GM19239 (cell line): ENCODE results near the gene LRRC8D.

Source experiments
- DNase-seq: peaks from one replicate; pipeline ENCODE4 v3.0.0; 2011; ENCODE audit warnings: low spot score; ENCODE audit not compliant: insufficient read length
- FAIRE-seq: peaks from 2 replicates; lab custom pipeline; 2011; peaks lifted over from hg19 to GRCh38; lab: Jason Lieb, UNC

LRRC8D gene

GRCh38 chr1:89930579-89930978, 109.7 kb downstream of the LRRC8D start:
- DNase-seq (no peak), FAIRE-seq (no peak)

- DNase-seq (no peak), FAIRE-seq (no peak)
Observed at GRCh38 chr1:89931964-89932363, 111.1 kb downstream of the LRRC8D start.

GRCh38 chr1:89932598-89933364, 111.9 kb downstream of the LRRC8D start:
- no peak for FAIRE-seq
- no peak for DNase-seq

- no peak for DNase-seq
- FAIRE-seq, result no peak
Observed at GRCh38 chr1:89934461-89934860, 113.6 kb downstream of the LRRC8D start.

- FAIRE-seq, result no peak
Observed at GRCh38 chr1:89935235-89935634, 114.4 kb downstream of the LRRC8D start.

GRCh38 chr1:89936694-89937093, 115.9 kb downstream of the LRRC8D start:
- DNase-seq, result no peak
- no peak for FAIRE-seq

More at GRCh38 chr1:89935235-89935634, 114.4 kb downstream of the LRRC8D start:
- no peak for DNase-seq

- DNase-seq (no peak), FAIRE-seq (no peak)
Observed at GRCh38 chr1:89938171-89939055, 117.6 kb downstream of the LRRC8D start.

- FAIRE-seq, result no peak
- no peak for DNase-seq
Observed at GRCh38 chr1:89939059-89939570, 118.3 kb downstream of the LRRC8D start.

GRCh38 chr1:89939693-89940438, 119.0 kb downstream of the LRRC8D start:
- DNase-seq (no peak), FAIRE-seq (no peak)

GRCh38 chr1:89941110-89941766, 120.4 kb downstream of the LRRC8D start:
- DNase-seq (no peak), FAIRE-seq (peak; percentile 11)

GRCh38 chr1:89942014-89942413, 121.2 kb downstream of the LRRC8D start:
- no peak for DNase-seq
- FAIRE-seq, result no peak

GRCh38 chr1:89942825-89943658, 122.2 kb downstream of the LRRC8D start:
- DNase-seq (no peak), FAIRE-seq (no peak)

GRCh38 chr1:89943846-89944781, 123.3 kb downstream of the LRRC8D start:
- DNase-seq, result no peak

GRCh38 chr1:89945852-89946476, 125.1 kb downstream of the LRRC8D start:
- peak; percentile 63 for FAIRE-seq
- DNase-seq, result no peak

More at GRCh38 chr1:89943846-89944781, 123.3 kb downstream of the LRRC8D start:
- no peak for FAIRE-seq

GRCh38 chr1:89946532-89946931, 125.7 kb downstream of the LRRC8D start:
- peak; percentile 33 for FAIRE-seq
- no peak for DNase-seq

- DNase-seq (no peak), FAIRE-seq (no peak)
Observed at GRCh38 chr1:89948722-89949345, 128.0 kb downstream of the LRRC8D start.
